NCI-H1092 treated with DMSO at 0.1 percent for 48 hours (cell line): Measurements from ENCODE around the gene GNG14.
"Not testable (repeated sequence)": the region's sequence is repeated elsewhere in the genome, so short reads cannot be mapped to it uniquely, and the experiment has no call there.

ENCODE experiments used
- DNase-seq: peaks from one replicate; lab custom pipeline; 2025; lab: John Stamatoyannopoulos, UW

The GNG14 gene

GRCh38 chr19:12667731-12668302 lies 20.0 kb upstream of the GNG14 start:
- DNase-seq = no peak

- DNase-seq = no peak
Measured at GRCh38 chr19:12668346-12668745, 19.5 kb upstream of the GNG14 start.

DNA sequence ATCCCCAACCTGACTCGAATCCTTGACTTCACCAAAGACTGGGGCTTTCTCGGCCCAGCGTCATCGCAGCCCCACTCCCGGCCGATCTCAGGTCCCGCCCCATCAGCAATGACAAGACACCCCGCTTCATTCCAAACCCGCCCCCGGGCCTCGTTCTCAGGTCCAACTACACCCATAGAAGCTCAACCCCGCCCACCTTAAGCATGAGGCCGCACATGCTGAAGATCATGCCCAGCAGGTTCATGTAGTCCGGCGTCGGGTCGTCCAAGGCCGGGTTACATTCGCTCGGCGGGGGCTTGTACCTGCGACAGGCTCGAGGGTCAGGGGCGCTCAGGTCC lies 18.9 kb upstream of the GNG14 start:
- no peak for DNase-seq

- DNase-seq = peak; percentile 89
Measured at GRCh38 chr19:12669270-12670158, 18.3 kb upstream of the GNG14 start.

- no peak for DNase-seq
Measured at GRCh38 chr19:12670159-12670928, 17.5 kb upstream of the GNG14 start.

DNA sequence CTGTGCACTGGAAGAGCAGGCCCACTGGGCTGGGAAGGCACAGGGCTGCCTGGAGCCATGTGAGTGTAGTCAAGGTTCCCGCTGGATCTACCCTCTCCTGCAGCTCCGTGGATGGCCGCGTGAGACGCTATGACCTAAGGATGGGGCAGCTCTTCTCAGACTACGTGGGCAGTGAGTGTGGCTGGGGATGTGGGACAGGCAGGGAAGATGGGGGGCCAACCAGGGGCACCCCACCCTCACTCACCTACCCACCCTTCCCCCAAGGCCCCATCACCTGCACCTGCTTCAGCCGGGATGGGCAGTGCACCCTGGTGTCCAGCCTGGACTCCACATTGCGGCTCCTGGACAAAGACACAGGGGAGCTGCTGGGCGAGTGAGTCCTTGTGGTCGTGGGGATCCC lies 15.1 kb upstream of the GNG14 start:
- no peak for DNase-seq

DNA sequence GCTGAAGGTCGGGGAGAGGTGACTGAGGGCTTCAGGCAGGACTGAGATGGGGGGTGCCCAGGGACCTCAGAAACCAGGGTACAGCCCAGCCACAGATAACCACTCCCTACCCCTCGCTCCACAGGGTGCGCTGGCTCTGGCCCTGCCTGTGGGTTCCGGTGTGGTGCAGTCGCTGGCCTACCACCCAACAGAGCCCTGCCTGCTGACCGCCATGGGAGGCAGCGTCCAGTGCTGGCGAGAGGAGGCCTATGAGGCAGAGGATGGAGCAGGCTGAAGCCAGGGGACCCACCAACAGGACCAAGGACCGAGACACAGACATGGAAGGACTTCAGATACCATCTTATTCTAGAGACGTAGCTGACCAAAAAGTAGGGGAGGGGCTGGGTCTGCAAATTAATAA lies 12.4 kb upstream of the GNG14 start:
- DNase-seq = no peak

DNA sequence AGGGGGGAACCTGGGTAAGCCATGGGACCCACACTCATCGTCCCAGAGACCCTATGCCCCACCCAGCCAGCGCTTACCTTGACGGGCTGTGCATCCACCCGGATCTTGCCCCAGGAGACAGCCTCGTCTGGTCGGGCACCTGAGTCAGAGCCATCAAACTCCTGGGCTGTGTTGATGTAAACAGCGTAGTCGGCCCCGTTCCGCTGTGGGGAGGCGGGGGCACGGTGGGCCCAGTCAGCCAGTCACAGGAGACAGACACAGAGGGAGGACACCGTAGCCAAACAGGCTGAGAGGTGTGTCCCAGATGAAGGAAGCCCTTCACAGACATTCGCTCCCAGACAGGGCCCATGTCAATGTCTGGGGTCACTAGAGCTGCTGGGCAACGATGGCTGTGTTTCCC lies 11.9 kb upstream of the GNG14 start:
- DNase-seq = no peak

DNA sequence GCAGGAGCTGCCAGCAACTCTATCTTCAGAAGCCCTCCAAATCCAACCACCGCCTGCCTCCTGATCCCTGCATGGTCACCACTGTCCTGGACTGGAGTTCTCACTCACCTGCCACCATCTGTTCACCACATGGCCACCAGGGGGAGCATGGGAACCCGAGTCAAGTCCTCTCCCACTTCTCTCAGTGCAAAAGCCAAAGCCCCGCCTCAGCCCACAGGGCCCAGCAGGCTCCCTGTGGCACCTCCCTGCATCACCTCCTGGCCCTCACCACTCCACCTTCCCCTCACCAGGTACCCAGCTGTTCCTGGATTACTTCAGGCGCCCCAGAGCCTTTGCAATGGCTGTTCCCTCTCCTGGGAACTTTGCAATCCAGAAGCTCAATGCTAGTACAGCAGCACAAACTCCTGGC lies 11.4 kb upstream of the GNG14 start:
- DNase-seq = peak; percentile 33

DNA sequence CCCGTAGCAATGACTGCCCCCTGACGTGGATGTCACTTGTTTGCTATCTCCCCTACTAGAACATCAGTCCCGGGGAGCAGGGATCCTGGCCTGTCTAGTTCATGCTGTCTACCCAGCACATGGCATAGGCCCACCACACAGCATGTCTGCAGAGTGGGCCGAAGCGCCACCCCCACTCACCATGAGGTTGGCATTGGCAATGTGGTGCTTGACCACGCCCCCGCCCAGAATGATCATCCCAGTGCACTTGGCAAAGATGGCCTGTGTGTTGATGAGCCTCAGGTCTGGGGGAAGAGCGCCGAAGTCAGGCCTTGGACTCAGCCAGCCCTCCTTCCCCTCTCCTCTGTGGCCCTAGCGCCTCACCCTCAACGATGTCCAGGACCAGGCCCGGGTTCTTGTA lies 10.9 kb upstream of the GNG14 start:
- no peak for DNase-seq

DNA sequence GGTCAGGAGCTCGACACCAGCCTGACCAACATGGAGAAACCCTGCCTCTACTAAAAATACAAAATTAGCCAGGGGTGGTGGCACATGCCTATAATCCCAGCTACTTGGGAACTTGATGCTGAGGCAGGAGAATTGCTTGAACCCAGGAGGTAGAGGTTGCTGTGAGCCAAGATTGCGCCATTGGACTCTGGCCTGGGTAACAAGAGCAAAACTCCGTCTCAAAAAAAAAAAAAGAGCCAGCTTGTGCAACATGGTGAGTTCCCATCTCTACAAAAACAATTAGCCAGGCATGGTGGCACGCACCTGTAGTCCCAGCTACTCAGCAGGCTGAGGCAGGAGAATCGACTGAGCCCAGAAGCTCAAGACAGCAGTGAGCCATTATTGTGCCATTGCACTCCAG lies 9.8 kb upstream of the GNG14 start:
- not testable (repeated sequence) for DNase-seq

- DNase-seq = no peak
Measured at GRCh38 chr19:12680034-12680433, 7.8 kb upstream of the GNG14 start.

DNA sequence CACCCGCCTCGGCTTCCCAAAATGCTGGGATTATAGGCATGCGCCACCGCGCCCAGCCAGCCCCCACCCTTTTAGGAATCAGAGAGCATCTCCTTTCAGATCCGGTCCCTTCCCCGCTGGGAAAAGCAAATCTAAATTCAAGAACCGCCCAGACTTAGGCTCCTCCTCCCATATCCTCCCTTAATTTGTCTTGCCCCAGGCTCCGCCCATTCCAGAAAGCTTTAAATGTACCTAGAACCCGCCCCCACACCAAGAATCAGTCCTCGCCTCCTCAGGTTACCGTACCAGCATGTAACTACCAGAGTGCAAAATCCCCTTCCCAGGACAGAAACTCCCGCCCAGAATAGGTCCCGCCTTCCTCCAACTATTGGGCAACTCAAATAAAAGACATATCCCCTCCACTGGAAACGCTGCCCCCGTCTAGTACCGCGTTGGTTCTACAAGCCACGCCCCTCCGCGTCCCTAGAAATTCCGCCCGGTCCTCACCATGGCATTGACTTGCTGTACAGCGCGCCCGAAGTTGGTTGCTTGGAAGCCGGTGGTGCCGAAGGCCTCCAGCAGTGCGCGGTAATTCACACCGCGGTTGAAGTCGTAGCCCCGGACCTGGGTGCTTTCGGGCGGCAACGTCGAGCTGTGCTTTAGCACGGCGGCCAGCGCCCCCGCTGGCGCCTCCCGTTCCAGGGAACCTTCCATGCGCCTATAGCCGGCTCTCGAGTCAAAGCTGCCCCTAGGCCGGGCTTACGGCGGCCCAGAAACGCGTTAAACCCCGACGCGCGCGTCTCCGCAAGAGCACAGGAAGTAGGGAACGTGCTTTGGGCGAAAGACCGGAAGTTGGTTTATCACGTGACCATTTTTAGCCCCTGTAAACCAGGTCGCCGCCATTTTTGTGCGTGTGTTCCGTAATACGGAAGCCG lies 6.5 kb upstream of the GNG14 start, which contains the start of gene DHPS:
TSS of gene DHPS (minus strand) at position 807 of the 914 bp plus-strand sequence. CDS start at position 693, 114 bp downstream.
- peak; percentile 96 for DNase-seq

- DNase-seq = no peak
Measured at GRCh38 chr19:12685831-12686230, 2.0 kb upstream of the GNG14 start.

DNA sequence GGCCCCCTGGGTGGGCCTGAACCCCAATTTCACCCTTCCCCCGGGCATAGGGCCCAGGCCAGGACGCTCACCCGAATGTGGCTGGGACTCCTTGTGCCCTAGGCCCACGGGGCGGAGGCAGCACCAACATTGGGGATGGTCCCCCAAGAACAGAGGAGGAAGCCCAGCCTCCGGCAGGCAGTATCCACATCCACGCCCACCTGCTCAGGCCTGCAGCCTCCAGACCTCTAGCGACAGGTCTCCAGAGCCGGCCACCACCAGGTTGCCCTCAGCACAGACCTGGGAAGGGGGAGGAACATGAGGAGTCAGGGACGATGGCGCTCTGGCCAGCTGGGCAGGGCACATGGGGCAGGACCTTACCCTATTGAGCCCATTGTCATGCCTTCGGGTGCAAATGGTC lies 1.2 kb downstream of the GNG14 start:
- DNase-seq = no peak

GRCh38 chr19:12689581-12690216 lies 1.9 kb downstream of the GNG14 start:
- DNase-seq = no peak

DNA sequence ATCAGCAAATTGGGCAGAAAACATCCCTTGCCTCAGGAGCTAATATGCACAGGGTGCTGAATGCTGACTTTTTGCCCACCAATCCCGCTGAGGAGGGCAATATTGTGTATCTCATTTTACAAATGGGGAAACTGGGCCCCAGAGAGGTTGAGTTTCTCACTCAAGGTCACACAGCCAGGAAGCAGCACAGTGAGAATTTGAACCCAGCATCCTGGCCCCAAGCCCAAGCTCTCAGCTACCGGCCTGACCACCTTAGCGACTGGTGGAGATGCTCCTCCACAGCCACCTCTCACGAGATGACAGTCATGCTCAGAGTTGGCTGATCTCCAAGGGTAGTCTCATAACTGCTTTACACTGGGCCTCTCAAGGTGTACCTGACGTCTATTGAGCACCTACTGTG lies 5.2 kb downstream of the GNG14 start:
- DNase-seq = no peak

GRCh38 chr19:12694641-12695040 lies 6.8 kb downstream of the GNG14 start:
- no peak for DNase-seq

DNA sequence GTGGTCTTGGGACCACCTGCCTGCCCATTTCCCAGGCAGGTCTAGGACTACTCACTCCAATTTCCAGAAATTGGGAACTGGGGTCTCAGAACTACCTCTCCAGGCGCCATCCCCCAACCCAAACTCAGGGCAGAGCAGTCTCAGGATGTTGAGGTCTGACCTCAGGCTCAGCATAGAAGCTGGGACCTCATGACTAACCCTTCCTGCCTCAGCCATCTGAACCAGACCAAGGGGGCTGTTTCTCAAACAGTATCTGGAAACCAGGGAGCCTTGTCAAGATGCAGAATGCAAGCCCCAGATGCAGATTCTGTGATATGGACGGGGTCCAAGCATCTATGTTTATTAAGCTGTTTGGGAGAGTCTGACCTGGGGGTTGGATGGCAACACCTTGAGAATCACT lies 7.3 kb downstream of the GNG14 start:
- no peak for DNase-seq

DNA sequence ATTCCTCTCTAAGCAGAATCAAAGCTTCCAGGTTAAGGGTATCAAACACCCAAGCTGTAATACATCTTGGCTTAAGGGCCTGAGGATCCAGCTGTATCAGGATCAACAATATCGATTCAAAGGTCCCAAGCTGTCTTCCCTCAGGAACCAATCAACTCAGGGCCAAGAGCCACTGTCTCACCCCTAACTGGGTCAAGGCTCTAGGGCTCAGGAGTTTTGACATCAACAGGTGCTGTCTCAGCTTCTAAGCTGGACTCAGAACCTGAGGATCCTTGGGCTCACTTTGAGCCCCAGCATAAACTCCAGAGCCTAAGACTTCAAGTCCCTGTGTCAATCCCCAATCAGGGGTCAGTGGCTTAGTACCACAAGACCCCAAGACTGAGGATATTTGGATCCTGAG lies 7.7 kb downstream of the GNG14 start:
- DNase-seq = no peak

GRCh38 chr19:12695997-12696365 lies 8.2 kb downstream of the GNG14 start:
- no peak for DNase-seq
